ENCODE results near the gene TMEM239.

DNA sequence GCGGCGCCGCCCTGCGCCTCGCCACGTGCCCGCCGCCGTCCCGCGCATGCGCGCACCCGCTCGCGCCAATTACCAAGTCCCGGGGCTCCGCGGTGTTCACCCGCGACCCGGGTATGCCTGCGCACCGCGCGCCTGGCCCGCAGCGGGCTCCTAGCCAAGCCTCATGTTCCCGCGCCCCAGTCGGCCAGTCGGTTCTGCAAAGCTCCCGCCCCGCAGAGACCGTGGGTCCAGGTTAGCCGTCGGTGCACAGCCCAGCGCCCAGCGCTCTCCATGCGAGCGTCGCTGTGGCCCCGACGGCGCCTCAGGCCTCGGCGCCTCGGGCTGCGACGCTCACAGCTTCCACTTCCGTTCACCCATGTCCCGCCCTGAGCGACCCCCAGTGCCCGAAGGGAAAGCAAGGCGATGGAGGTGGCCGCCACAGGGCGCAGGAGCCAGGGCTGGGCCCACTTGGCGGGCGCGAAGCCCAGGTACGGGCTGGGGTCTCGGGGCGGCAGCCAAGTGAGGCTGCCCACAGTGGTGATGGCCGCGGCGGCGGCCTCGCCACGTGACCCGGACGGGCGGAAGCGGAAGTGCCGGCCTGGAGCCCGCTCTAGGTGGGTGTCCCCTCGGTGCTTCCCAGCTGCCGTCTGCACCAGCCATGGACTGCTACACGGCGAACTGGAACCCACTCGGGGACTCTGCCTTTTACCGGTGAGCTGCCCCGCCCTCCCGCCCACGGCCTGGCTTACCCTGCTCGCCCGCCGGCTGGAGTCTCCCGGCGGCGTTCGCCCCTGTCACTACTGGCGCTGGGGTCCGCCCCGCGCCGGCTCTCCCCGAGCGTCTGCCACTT lies 24.2 kb downstream of the TMEM239 start, which contains the start of the genes PCED1A and VPS16:
- TF ChIP-seq CTCF (IDR thresholded peaks at IDR 0.05) (no peak), POLR2A (IDR thresholded peaks at IDR 0.05) (peak; percentile 33 to 76 (median 72))
